PC-9 (cell line): ENCODE results near the gene YTHDC2.

Source experiments
- CTCF ChIP-seq: fragments of 200-600 bp; sonication (generic); conservative IDR thresholded peaks from 2 replicates; pipeline ENCODE4 v1.6.1; 2017; ENCODE audit warnings: mixed run types, antibody characterized with exemption, mild to moderate bottlenecking, moderate library complexity
- EZH2 ChIP-seq: fragments of 200-600 bp; sonication (generic); IDR thresholded peaks from 2 replicates; pipeline ENCODE4 v1.8.0; 2017; ENCODE audit warnings: antibody characterized with exemption, low read depth

GRCh38 chr5:113601423-113601822 is 87.9 kb downstream of the YTHDC2 start:
- no peak for TF ChIP-seq EZH2
- no peak for TF ChIP-seq CTCF
